Coronary artery (tissue), 2 donors: ENCODE measurements around the gene FOXL2NB.

Source experiments
- DNase-seq: peaks from one replicate; pipeline ENCODE4 v3.0.0-alpha.2; 2017; ENCODE audit warnings: low spot score
- H3K27ac ChIP-seq, 2 donors: fragments of 200-600 bp; sonication (generic); one replicate each; pipeline ENCODE4 v1.5.1; 2016 to 2019
- H3K4me3 ChIP-seq: fragments of 200-600 bp; sonication (generic); 2 replicates; pipeline ENCODE4 v1.5.1; 2016; ENCODE audit warnings: mild to moderate bottlenecking, moderate library complexity
- TF ChIP-seq, protein P1 (sequence below): fragments of 200-600 bp; sonication (generic); IDR thresholded peaks from one replicate; pipeline ENCODE4 v1.5.1; 2019; ENCODE audit warnings: antibody characterized with exemption

Gene FOXL2NB

DNA sequence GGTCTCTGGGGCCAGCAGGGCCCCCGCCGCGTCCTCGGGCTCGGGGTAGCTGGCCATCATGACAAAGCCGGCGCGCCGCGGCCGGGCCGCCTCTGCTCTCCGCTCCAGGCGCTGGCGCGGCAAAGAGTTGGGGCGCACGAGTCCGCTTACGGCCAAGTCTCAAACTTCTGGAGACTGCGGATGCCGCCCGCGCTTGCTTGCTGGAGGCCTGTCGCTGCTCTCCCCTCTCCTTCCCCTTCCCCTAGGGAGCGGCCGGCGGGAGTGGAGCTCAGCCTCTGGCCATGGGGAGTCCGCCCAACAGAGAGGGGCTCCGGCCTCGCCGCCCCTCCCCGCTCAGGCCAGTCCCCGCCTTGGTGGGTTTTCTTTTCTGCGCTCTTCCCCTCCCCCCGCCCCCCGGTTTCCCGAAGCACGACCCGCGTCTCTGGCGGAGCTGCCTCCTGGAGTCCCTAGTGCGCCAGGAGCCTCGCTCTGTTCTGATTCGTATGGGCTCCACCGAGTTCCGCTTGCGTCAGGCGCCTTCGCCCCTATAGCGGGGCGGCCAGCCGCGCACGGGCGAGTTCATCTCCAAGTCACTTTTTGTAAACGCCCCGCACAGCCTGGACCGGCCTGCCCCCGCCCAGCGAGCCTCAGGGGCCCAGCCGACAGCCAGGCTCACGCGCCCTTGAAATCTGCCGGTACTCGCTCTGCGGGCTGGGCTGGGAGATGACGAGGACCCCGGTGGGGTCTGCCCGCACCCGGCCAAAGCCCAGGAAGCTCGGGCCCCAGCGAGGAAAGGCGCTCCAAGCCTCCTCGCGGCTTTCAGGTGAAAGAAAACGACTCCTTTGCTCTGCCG lies at the start of gene FOXL2NB, which contains the start of gene FOXL2:
Gene FOXL2NB, plus strand, starts transcription at position 555 of the 832 bp plus-strand sequence. Its CDS starts 148 bp downstream, at position 703.
Gene FOXL2, minus strand, starts transcription at position 475 of the 832 bp plus-strand sequence. Its CDS starts 415 bp downstream, at position 60.
- TF ChIP-seq, protein P1, sequence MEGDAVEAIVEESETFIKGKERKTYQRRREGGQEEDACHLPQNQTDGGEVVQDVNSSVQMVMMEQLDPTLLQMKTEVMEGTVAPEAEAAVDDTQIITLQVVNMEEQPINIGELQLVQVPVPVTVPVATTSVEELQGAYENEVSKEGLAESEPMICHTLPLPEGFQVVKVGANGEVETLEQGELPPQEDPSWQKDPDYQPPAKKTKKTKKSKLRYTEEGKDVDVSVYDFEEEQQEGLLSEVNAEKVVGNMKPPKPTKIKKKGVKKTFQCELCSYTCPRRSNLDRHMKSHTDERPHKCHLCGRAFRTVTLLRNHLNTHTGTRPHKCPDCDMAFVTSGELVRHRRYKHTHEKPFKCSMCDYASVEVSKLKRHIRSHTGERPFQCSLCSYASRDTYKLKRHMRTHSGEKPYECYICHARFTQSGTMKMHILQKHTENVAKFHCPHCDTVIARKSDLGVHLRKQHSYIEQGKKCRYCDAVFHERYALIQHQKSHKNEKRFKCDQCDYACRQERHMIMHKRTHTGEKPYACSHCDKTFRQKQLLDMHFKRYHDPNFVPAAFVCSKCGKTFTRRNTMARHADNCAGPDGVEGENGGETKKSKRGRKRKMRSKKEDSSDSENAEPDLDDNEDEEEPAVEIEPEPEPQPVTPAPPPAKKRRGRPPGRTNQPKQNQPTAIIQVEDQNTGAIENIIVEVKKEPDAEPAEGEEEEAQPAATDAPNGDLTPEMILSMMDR = no peak
- peak within 1 kb of the TSS; percentile 72 for H3K4me3 ChIP-seq
- H3K27ac ChIP-seq = no peak within 1 kb of the TSS
- DNase-seq = peak; percentile 71

DNA sequence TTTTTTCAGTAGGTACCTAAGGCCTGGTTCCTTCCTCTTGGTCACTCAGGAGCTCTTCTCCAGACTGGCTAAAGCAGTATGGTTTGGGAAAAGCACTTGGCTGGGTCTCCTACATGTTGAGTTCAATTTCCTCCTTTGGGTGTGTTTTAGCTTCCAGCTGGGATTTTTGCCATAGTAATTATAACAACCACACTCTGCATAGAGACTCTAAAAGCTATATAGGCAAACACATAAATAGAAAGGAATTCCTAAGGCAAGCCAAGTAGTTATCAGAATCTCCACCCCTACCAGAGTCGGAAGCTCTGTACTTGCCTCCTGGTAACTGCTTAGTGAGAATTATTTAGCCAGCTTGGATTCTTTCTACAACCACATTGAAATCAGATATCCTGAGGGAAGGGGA lies 48.7 kb upstream of the FOXL2NB start:
- TF ChIP-seq, protein P1 = no peak
- Histone ChIP-seq H3K27ac (no peak overlapping the region), H3K4me3 (no peak overlapping the region)
- DNase-seq = no peak

DNA sequence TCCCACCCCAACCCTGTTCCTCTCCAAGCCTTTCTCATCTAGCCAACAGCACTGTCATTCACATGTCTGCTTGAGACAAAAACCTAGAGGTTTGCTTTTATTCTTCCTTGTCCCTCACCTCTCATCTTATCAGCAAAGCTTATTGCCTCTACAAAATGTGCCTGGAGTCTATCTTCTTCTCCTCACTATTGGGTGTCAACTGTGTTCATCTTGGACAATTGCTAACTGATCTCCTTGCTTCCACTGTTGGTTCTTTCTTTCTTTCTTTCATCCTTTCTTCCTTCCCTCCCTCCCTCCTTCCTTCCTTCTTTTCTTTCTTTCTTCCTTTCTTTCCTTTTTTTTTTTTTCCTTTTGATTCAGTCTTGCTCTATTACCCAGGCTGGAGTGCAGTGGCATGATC lies 48.3 kb upstream of the FOXL2NB start:
- TF ChIP-seq, protein P1 = no peak
- Histone ChIP-seq H3K4me3 (no peak overlapping the region), H3K27ac (no peak overlapping the region)
- DNase-seq = no peak

DNA sequence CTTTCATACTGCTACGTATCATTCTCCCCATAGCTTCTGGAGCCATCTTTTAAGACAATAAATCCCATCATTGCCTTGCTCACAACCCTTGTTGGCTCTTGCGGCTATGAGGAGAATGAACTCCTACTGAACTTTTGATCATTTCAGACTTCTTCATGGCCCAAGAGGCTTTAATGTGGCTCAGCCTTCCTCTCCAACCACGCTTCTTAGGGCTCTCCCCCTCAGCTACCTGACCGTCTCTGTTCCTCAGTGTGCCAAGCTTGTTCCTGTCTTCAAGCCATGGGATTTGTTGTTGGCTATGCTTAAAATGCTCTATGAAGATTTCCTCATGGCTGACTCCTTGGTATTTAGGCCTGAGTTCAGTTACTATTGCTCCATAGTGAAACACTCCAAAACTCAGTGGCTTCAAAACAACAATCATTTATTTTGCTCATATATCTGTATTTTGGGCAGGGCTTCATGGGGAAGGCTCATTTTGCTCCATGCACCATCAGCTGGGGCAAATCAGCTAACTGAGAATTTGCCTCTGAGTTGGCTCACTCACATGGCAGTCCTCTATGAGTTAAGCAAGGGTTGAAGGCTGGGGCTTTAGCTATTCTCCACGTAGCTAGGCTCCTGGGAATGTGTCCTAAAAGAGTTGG lies 47.5 kb upstream of the FOXL2NB start:
- TF ChIP-seq, protein P1 = no peak
- no peak for DNase-seq
- Histone ChIP-seq H3K4me3 (no peak overlapping the region), H3K27ac (no peak overlapping the region)

DNA sequence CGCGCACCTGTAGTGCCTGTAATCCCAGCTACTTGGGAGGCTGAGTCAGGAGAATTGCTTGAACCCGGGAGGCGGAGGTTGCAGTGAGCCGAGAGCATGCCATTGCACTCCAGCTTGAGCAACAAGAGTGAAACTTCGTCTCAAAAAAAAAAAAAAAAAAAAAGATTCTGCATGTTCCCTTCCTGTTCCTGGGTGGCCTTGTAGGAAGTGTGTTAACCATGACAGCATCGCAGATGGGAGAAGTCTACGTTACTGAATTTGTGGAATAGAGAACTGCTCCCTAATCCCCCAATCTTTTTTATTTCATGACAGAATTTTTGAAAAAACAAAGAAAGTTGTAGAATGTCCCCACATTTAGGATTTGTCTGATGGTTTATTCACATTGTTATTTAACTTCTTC lies 45.5 kb upstream of the FOXL2NB start:
- Histone ChIP-seq H3K4me3 (no peak overlapping the region), H3K27ac (no peak overlapping the region)
- TF ChIP-seq, protein P1 = no peak
- DNase-seq = no peak

DNA sequence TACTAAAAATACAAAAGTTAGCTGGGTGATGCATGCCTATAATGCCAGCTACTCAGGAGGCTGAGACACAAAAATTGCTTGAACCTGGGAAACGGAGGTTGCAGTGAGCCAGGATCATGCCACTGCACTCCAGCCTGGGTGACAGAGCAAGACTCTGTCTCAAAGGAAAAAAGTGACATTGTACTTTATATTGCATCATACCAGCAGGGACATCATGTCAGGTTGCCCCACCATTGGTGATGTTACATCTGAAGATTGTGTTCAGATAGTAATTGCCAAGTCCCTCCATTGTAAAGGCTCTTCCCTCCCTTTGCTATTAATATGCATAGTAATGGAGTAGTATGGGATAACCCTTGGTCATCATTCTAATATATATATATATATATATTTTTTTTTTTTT lies 44.8 kb upstream of the FOXL2NB start:
- TF ChIP-seq, protein P1 = no peak
- Histone ChIP-seq H3K4me3 (no peak overlapping the region), H3K27ac (no peak overlapping the region)

More for the DNA sequence above, 44.8 kb upstream of the FOXL2NB start:
- no peak for DNase-seq
